IMR-90 (cell line): Measurements from ENCODE around the gene ATP10A. TPM values are rescaled to one million over a fixed set of nuclear protein-coding genes. Genes with fewer than 3 reads are reported as not detected.

ENCODE experiments used
- ATAC-seq: fragments of 200-7000 bp; cut with Tn5 transposase; 2 replicates; pipeline ENCODE4 v1.9.1; 2020; ENCODE audit warnings: low read depth, mild to moderate bottlenecking, moderate library complexity
- BruUV-seq: library from RNA; stranded (reverse); fragments of 400-500 nt; replicated peaks from 2 replicates; lab custom pipeline; 2021; lab: Mats Ljungman, UMichigan
- CTCF ChIA-PET: fragments of 300-600 bp; formaldehyde crosslinking; extraction: SDS; loops from one replicate; lab custom pipeline; 2021; ENCODE audit warnings: antibody characterized with exemption; lab: Yijun Ruan, JAX
- POLR2A ChIA-PET: fragments of 300-600 bp; sonication (Branson Sonifier 250); formaldehyde crosslinking; loops from one replicate; lab custom pipeline; 2022; ENCODE audit warnings: antibody characterized with exemption; ENCODE audit not compliant: unreplicated experiment; lab: Charles Lee
- DNase-seq: peaks from one replicate; pipeline ENCODE4 v3.0.0; 2013
- H2AFZ ChIP-seq: replicated peaks from 2 replicates; pipeline ENCODE3; 2013; ENCODE audit warnings: low read length, mild to moderate bottlenecking; ENCODE audit not compliant: poor library complexity
- H2AK5ac ChIP-seq: 2 replicates; pipeline ENCODE4 v1.6.1; 2013; ENCODE audit warnings: low read depth, low read length, inconsistent platforms
- H2AK9ac ChIP-seq: replicated peaks from 2 replicates; pipeline ENCODE3; 2013; ENCODE audit warnings: mild to moderate bottlenecking, low read depth, low read length, moderate library complexity; ENCODE audit not compliant: poor library complexity
- H2BK120ac ChIP-seq: 2 replicates; pipeline ENCODE4 v1.6.1; 2013; ENCODE audit warnings: low read depth, low read length, inconsistent platforms
- H2BK15ac ChIP-seq: 3 replicates; pipeline ENCODE4 v1.6.1; 2013; ENCODE audit warnings: low read depth, low read length, inconsistent platforms
- H2BK20ac ChIP-seq: 2 replicates; pipeline ENCODE4 v1.6.1; 2013; ENCODE audit warnings: low read depth, mild to moderate bottlenecking, inconsistent platforms, low read length, moderate library complexity
- H2BK5ac ChIP-seq: 2 replicates; pipeline ENCODE4 v1.6.1; 2013; ENCODE audit warnings: mild to moderate bottlenecking, low read depth, low read length, inconsistent platforms; ENCODE audit not compliant: poor library complexity, severe bottlenecking
- H3K14ac ChIP-seq: replicated peaks from 2 replicates; pipeline ENCODE4 v1.6.1; 2013; ENCODE audit warnings: low read depth, low read length, inconsistent platforms
- H3K18ac ChIP-seq: 2 replicates; pipeline ENCODE4 v1.6.1; 2013; ENCODE audit warnings: low read depth, low read length, control low read depth
- H3K23ac ChIP-seq: 2 replicates; pipeline ENCODE4 v1.6.1; 2013; ENCODE audit warnings: low read depth, low read length, inconsistent platforms
- H3K27ac ChIP-seq: 2 replicates; pipeline ENCODE4 v1.5.1; 2013; ENCODE audit warnings: mild to moderate bottlenecking, control low read depth, low read length; ENCODE audit not compliant: insufficient read depth
- H3K27me3 ChIP-seq: 2 replicates; pipeline ENCODE4 v1.6.1; 2013; ENCODE audit warnings: low read length; ENCODE audit not compliant: control insufficient read depth, insufficient read depth
- H3K36me3 ChIP-seq: 2 replicates; pipeline ENCODE4 v1.6.1; 2013; ENCODE audit warnings: low read length, mixed read lengths; ENCODE audit not compliant: control insufficient read depth, insufficient read depth
- H3K4ac ChIP-seq: 2 replicates; pipeline ENCODE4 v1.6.1; 2013; ENCODE audit warnings: low read depth, low read length, inconsistent platforms
- H3K4me1 ChIP-seq: 2 replicates; pipeline ENCODE4 v1.6.1; 2013; ENCODE audit warnings: low read length, mixed read lengths; ENCODE audit not compliant: control insufficient read depth, insufficient read depth
- H3K4me2 ChIP-seq: 2 replicates; pipeline ENCODE4 v1.6.1; 2013; ENCODE audit warnings: low read depth, mild to moderate bottlenecking, control low read depth, low read length, moderate library complexity
- H3K4me3 ChIP-seq: 2 replicates; pipeline ENCODE4 v1.5.1; 2013; ENCODE audit warnings: low read depth, mild to moderate bottlenecking, control low read depth, low read length, moderate library complexity; ENCODE audit not compliant: insufficient read depth
- H3K56ac ChIP-seq: 2 replicates; pipeline ENCODE4 v1.6.1; 2013; ENCODE audit warnings: low read length, inconsistent platforms; ENCODE audit not compliant: insufficient read depth; ENCODE audit errors: extremely low read depth
- H3K79me1 ChIP-seq, 2 experiments: 2 replicates each; pipeline ENCODE4 v1.6.1; 2013; ENCODE audit warnings: low read length in 2 of 2, inconsistent platforms in 1 of 2, low read depth in 1 of 2
- H3K9ac ChIP-seq: 2 replicates; pipeline ENCODE4 v1.6.1; 2013; ENCODE audit warnings: low read depth, low read length, control low read depth
- H3K9me1 ChIP-seq: 2 replicates; pipeline ENCODE4 v1.6.1; 2013; ENCODE audit warnings: low read length, inconsistent platforms; ENCODE audit not compliant: insufficient read depth
- H3K9me3 ChIP-seq: 2 replicates; pipeline ENCODE4 v1.6.1; 2013; ENCODE audit warnings: low read length; ENCODE audit not compliant: control insufficient read depth, insufficient read depth
- H4K20me1 ChIP-seq: 2 replicates; pipeline ENCODE4 v1.6.1; 2013; ENCODE audit warnings: low read length, inconsistent platforms; ENCODE audit not compliant: insufficient read depth
- H4K5ac ChIP-seq: 2 replicates; pipeline ENCODE4 v1.6.1; 2013; ENCODE audit warnings: mild to moderate bottlenecking, low read depth, low read length, control low read depth
- H4K8ac ChIP-seq, 2 experiments: 2 replicates each; pipeline ENCODE4 v1.6.1; 2013; ENCODE audit warnings: low read depth in 2 of 2, low read length in 2 of 2, control low read depth in 1 of 2, inconsistent platforms in 1 of 2
- H4K91ac ChIP-seq: 2 replicates; pipeline ENCODE4 v1.6.1; 2013; ENCODE audit warnings: low read depth, low read length, inconsistent platforms; ENCODE audit not compliant: insufficient read depth
- BHLHE40 ChIP-seq: fragments of 150-350 bp; IDR thresholded peaks from 2 replicates; pipeline ENCODE4 v1.6.1; 2016; ENCODE audit warnings: mild to moderate bottlenecking, low read depth, low read length
- CEBPB ChIP-seq: IDR thresholded peaks from 2 replicates; pipeline ENCODE4 v1.6.1; 2012; ENCODE audit warnings: low read depth, low read length, improper control_type of control experiment
- CHD1 ChIP-seq: IDR thresholded peaks from 2 replicates; pipeline ENCODE4 v1.6.1; 2012; ENCODE audit warnings: low read depth, low read length, improper control_type of control experiment
- WGBS, 2 experiments: methylation state at CpG; one replicate each; pipeline versions ENCODE4 v1.1.5 to v1.1.7; 2013; ENCODE audit warnings: missing lambda C conversion rate in 2 of 2; ENCODE audit not compliant: insufficient read length in 1 of 2; ENCODE audit errors: extremely low coverage in 2 of 2; 5-methylcytosine and 5-hydroxymethylcytosine counted together
- dilution Hi-C: fragments of 300-500 bp; cut with HindIII; formaldehyde crosslinking; loops from one replicate; pipeline ENCODE4 v1.14.3; 2018; ENCODE audit warnings: low sequenced_read_pairs; ENCODE audit not compliant: unreplicated experiment
- in situ Hi-C: fragments of 300-500 bp; cut with MboI; formaldehyde crosslinking; loops from 3 replicates; pipeline ENCODE4 v1.14.3; 2019; ENCODE audit warnings: low sequenced_read_pairs, inconsistent platforms, mixed read lengths
- intact Hi-C: fragments of 100-400 bp; cut with micrococcal nuclease; formaldehyde crosslinking; loops from 2 replicates; pipeline ENCODE4 v1.10.0; 2022
- polyA plus RNA-seq, 3 experiments: library from polyadenylated mRNA; depleted of rRNA; stranded (reverse); fragments of >200 nt; gene quantifications; 2 replicates each; pipeline ENCODE4 v1.2.3, GENCODE V29; 2012; ENCODE audit warnings: low replicate concordance in 1 of 3
- total RNA-seq: library from RNA; depleted of rRNA; stranded (reverse); fragments of >200 nt; gene quantifications from 2 replicates; pipeline ENCODE4 v1.2.3, GENCODE V29; 2012

The ATP10A gene
- total and polyA plus RNA-seq, 2 of the 4 experiments (the other 2 are of a cell fraction), result 13.8 to 16.0 TPM

DNA sequence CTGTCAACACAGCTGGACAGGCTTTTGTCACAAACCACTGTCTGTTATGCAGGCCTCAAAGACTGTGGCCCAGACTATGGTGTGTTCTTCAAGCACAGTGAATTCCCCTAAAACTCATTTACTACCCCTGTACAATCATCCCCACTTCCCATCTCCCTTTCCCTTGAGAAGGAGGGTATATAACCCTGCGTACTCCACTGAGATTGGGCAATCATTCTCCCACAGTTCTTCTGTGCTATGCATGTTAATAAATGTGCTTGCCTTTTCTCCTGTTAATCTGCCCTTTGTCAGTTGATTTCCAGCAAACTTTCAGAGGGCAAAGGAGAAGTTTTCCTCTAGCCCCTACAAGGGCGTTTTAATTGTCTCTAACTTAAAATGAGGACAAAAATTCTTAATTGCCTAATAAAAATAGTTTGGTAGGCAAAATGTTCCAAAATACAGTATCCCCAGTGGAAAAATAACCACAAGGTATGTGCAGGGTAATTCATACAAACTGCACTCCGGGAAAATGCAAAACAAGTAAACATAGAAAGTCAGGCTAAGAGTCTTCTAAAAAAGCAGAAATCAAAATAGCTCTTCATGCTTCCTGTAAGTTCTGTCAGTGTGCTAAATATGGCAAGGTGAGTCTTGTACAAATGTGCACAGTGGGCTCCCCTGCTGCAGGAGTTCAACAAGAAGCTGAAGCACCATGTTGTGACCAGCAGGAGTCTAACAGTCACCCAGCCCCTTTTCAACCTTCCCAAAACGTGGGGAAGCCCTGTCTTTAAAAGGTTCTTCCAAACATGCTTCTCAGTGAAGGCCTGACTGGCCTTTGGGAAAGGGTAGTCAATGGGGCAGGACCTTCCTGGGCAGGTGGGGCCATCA lies 10.2 kb downstream of the ATP10A start:
- Histone ChIP-seq H3K4me3 (no peak overlapping the region), H3K79me1 (peaks cover 6 to 67% of the 10 kb centered on the region in 2 experiments; a peak in 3 of 4 replicates), H3K9me3 (no peaks in the 10 kb centered on the region), H3K9me1 (peaks cover 17% of the 10 kb centered on the region), H4K20me1 (peaks cover under 1% of the 10 kb centered on the region; the same call in 1 of the 2 replicates), H3K36me3 (no peaks in the 10 kb centered on the region), H3K56ac (no peak overlapping the region), H3K27ac (no peak overlapping the region), H3K4me2 (no peak overlapping the region; the same call in 1 of the 2 replicates), H3K4me1 (peaks cover 18% of the 10 kb centered on the region), H3K18ac (peak overlapping the region; percentile 36; the same call in 1 of the 2 replicates), H4K91ac (peak overlapping the region; percentile 39; the same call in 1 of the 2 replicates), H2AK5ac (no peak overlapping the region), H2AK9ac (no peak overlapping the region), H2AFZ (no peak overlapping the region), H2BK5ac (peak overlapping the region; percentile 27), H3K9ac (no peak overlapping the region; the same call in 1 of the 2 replicates), H2BK20ac (peak overlapping the region; percentile 43), H3K4ac (peak overlapping the region; percentile 60; the same call in 1 of the 2 replicates), H2BK15ac (no peak overlapping the region), H4K8ac (0 out of 4 replicates have a peak overlapping the region, but pooled peaks of 1 of the 2 experiments have one; percentile 2), H3K23ac (peak overlapping the region; percentile 41; the same call in 1 of the 2 replicates), H3K27me3 (no peaks in the 10 kb centered on the region), H4K5ac (peak overlapping the region; percentile 44), H2BK120ac (peak overlapping the region; percentile 6), H3K14ac (0 out of 2 replicates have a peak overlapping the region, but pooled peaks have one; percentile 7)
- ATAC-seq (no peak), DNase-seq (no peak)
- intact Hi-C loops (loop anchor here (5.0 kb wide), 1 partner anchor 116 kb away; no protein-coding TSS in a partner anchor), in situ Hi-C loops (no loop called here), dilution Hi-C loops (no loop called here)
- POLR2A ChIA-PET, result interaction anchor here (0.6 kb wide), 1 partner anchor 15 kb away, joined by 3 read pairs; no protein-coding TSS in a partner anchor
- no CpG with 5 or more reads among the region's 4 CpGs for WGBS, 2 experiments
- TF ChIP-seq BHLHE40, result no peak
- no peak for TF ChIP-seq CHD1
- peak; percentile 86 for TF ChIP-seq CEBPB
- BruUV-seq, result no TSS peak
- CTCF ChIA-PET, result interaction anchor here (0.6 to 2.9 kb wide), 2 partner anchors 66 to 81 kb away, joined by 3 to 11 read pairs; no protein-coding TSS in a partner anchor
